GM10248 (cell line): Measurements from ENCODE around the gene TRPV5.

Experiments used
- CTCF ChIA-PET: fragments of 300-600 bp; sonication (Branson Sonifier 250); formaldehyde crosslinking; extraction: SDS; loops from one replicate; lab custom pipeline; 2021; ENCODE audit warnings: antibody characterized with exemption; lab: Yijun Ruan, JAX
- POLR2A ChIA-PET: fragments of 350-650 bp; sonication (Branson Sonifier 250); formaldehyde crosslinking; extraction: SDS; loops from one replicate; lab custom pipeline; 2020; ENCODE audit warnings: antibody characterized with exemption; lab: Yijun Ruan, JAX
- DNase-seq: peaks from one replicate; pipeline ENCODE4 v3.0.0; 2012; ENCODE audit errors: extremely low spot score
- CTCF ChIP-seq: IDR thresholded peaks from 2 replicates; pipeline ENCODE4 v1.5.1; 2012; ENCODE audit warnings: mild to moderate bottlenecking, low read depth; ENCODE audit errors: extremely low read depth, missing control alignments, control extremely low read depth

The TRPV5 gene

GRCh38 chr7:142868188-142868985 is 65.2 kb downstream of the TRPV5 start:
- CTCF ChIA-PET: interaction anchor here (0.8 to 6.4 kb wide), 3 partner anchors 13 to 347 kb away, joined by 3 to 39 read pairs (median 3); no protein-coding TSS in a partner anchor
- TF ChIP-seq CTCF: no peak
- POLR2A ChIA-PET: no interaction called here
- no peak for DNase-seq

DNA sequence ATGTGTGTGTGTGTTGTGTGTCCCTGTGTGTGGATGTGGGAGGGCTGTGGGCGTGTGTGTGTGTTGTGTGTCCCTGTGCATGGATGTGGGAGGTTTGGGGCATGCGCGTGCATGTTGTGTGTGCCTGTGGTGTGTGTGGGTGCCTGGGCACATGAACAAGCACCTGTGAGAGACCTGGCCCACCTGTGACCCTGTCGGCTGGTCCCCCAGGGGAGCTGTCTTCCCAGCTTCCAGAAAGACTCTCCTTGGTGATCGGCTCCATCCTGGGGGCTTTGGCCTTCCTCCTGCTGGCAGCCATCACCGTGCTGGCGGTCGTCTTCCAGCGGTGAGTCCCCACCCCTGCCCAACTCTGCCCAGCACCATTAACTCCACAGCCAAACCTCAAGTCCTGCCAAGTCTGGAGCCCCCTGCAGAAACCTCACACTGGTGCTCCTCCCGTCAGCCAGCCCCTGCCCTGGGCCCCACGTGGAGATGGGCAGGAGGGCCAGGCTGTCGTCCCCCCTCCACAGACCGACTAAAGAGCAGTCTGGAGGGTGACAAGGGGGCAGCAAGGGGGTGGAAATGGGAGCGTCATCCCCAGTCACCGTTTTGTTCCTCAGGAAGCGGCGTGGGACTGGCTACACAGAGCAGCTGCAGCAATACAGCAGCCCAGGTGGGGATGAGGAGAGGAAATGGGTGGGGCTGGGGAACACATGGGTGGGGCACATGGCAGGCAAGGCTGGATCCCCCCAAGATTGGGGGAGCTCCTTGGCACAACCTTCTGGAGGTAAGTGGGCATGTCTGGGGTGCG is 66.0 kb downstream of the TRPV5 start:
- CTCF ChIA-PET: interaction anchor here (1.0 to 6.4 kb wide), 5 partner anchors 10 to 235 kb away, joined by 3 to 39 read pairs (median 19); partner anchors contain the start of gene EPHB6
- POLR2A ChIA-PET: no interaction called here
- no peak for TF ChIP-seq CTCF
- no peak for DNase-seq

DNA sequence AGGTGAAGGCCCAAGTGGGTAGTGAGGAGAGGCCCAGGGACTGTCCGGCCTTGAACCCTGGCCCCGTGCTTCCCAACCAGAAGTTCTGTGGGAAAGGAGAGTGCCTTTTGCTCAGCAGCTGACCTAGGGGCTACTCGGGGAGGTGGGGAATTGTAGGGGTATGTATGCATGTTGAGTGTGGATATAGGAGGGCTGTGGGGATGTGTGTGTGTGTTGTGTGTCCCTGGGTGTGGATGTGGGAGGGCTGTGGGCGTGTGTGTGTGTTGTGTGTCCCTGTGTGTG is 66.5 kb downstream of the TRPV5 start:
- no peak for TF ChIP-seq CTCF
- CTCF ChIA-PET: interaction anchor here (0.7 to 5.7 kb wide), 8 partner anchors 9 to 240 kb away, joined by 3 to 28 read pairs (median 8); partner anchors contain the start of gene EPHB6
- POLR2A ChIA-PET: no interaction called here
- DNase-seq: no peak

DNA sequence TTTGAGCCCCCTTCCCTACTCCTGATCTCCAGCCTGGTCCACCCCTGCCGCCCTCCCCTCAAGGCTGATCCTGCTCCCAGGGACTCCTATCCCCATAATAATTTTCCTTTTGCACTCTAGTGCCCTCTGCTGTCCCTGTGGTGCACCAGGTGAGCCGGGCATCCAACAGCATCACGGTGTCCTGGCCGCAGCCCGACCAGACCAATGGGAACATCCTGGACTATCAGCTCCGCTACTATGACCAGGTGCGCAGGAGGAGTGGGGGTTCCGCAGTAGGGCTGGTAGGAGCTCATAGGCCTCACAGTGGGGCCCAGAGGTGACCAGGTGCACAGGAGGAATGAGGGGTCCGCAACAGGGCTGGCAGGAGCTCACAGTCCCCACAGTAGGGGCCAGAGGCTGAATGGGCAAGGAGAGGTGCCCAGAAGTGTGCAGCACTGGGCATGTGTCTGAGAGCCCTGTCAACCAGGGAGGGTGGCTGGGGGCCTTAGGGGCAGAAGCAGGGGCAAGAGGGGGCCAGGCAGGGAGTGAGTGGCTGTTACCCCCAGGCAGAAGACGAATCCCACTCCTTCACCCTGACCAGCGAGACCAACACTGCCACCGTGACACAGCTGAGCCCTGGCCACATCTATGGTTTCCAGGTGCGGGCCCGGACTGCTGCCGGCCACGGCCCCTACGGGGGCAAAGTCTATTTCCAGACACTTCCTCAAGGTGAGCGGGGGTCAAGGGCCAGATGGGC is 67.0 kb downstream of the TRPV5 start:
- DNase-seq: no peak
- ChIA-PET POLR2A (no interaction called here), CTCF (interaction anchor here (0.7 to 5.7 kb wide), 15 partner anchors 9 to 349 kb away, joined by 3 to 28 read pairs (median 5); partner anchors contain the start of gene EPHB6)
- peak; percentile 70 for TF ChIP-seq CTCF

- no peak for TF ChIP-seq CTCF
- POLR2A ChIA-PET: no interaction called here
- no peak for DNase-seq
- CTCF ChIA-PET: interaction anchor here (0.7 to 5.7 kb wide), 15 partner anchors 7 to 349 kb away, joined by 3 to 28 read pairs (median 5); partner anchors contain the start of gene EPHB6
Measured at GRCh38 chr7:142865766-142866165, 67.8 kb downstream of the TRPV5 start.

DNA sequence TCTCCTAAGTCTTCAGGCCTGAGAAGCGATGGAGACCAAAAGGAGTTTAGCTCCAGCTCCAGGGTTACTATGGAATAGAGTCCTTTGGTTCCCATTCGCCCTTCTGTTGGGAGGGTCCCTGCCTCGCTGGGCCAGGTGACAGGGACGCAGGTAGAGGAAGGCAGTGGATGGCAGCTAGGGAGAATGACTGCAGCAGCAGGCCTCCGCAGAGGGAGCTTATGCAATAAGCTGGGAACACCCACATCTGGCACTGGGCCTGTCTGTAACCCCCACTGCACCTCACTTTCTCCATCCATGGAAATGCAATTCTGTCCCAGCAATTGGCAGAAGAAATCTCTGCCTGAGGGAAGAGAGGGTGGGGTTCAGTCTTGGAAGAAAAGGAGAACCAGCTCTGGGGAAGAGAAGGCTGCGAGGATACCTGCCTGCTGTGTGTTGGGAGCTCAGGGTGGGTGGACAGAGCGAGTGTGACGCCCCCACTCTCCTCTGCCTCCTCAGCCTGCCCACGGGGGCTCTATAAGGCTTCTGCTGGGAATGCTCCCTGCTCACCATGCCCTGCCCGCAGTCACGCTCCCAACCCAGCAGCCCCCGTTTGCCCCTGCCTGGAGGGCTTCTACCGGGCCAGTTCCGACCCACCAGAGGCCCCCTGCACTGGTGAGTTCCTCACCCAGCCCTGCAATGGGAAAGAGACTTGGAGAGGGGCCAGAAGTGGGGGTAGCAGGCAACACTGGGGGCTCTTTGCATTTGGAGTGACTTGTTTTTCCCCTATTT is 68.4 kb downstream of the TRPV5 start:
- CTCF ChIA-PET: interaction anchor here (0.8 to 5.7 kb wide), 12 partner anchors 8 to 350 kb away, joined by 3 to 28 read pairs (median 4); partner anchors contain the start of gene EPHB6
- TF ChIP-seq CTCF: no peak
- POLR2A ChIA-PET: no interaction called here
- DNase-seq: no peak
